K562 (cell line): ENCODE results near the gene AFDN. TPM values are rescaled to one million over a fixed set of nuclear protein-coding genes. Genes with fewer than 3 reads are reported as not detected.

Experiments used
- ATAC-seq: fragments of 200-7000 bp; cut with Tn5 transposase; 3 replicates; pipeline ENCODE4 v1.9.1; 2020; ENCODE audit warnings: moderate library complexity
- BruUV-seq: library from RNA; stranded (reverse); fragments of 400-500 nt; replicated peaks from 2 replicates; lab custom pipeline; 2021; lab: Mats Ljungman, UMichigan
- CTCF ChIA-PET: fragments of 300-600 bp; formaldehyde crosslinking; extraction: SDS; loops from one replicate; lab custom pipeline; 2021; ENCODE audit warnings: low intra/inter-chr PET ratio; lab: Yijun Ruan, JAX
- POLR2A ChIA-PET: fragments of 300-600, 350-650 bp; sonication (Branson Sonifier 250); formaldehyde crosslinking; extraction: SDS; loops from one replicate; lab custom pipeline; 2021; ENCODE audit warnings: antibody characterized with exemption, inconsistent platforms; lab: Yijun Ruan, JAX
- DNase-seq, 4 experiments: peaks; one replicate each; pipeline versions ENCODE4 v3.0.0 to v3.0.0-alpha.2; 2011 to 2018; ENCODE audit warnings: low spot score in 3 of 4, mixed read lengths in 3 of 4; ENCODE audit errors: extremely low read depth in 1 of 4
- FAIRE-seq: peaks from 2 replicates; lab custom pipeline; 2011; peaks lifted over from hg19 to GRCh38; lab: Jason Lieb, UNC
- H2AFZ ChIP-seq: 2 replicates; pipeline ENCODE4 v1.6.0; 2011; ENCODE audit warnings: low read depth, low read length, control low read depth, inconsistent platforms
- H3K27ac ChIP-seq: fragments of 200-600 bp; 3 replicates; pipeline ENCODE4 v1.8.0; 2011; ENCODE audit warnings: low read depth, mild to moderate bottlenecking, control low read depth, inconsistent platforms, low read length, moderate library complexity, mixed read lengths; ENCODE audit errors: extremely low read depth
- H3K27me3 ChIP-seq, 2 experiments: fragments of 300-600 bp in 1 of 2; 2 replicates in 1 of 2; 3 replicates in 1 of 2; pipeline versions ENCODE4 v1.6.0 to v1.8.0; 2011; ENCODE audit warnings: inconsistent platforms in 2 of 2, low read length in 2 of 2, mild to moderate bottlenecking in 1 of 2, mixed read lengths in 1 of 2, moderate library complexity in 1 of 2; ENCODE audit not compliant: control insufficient read depth in 2 of 2, insufficient read depth in 2 of 2
- H3K36me3 ChIP-seq: fragments of 300-600 bp; 3 replicates; pipeline ENCODE4 v1.8.0; 2011; ENCODE audit warnings: mild to moderate bottlenecking, low read length, inconsistent platforms; ENCODE audit not compliant: control insufficient read depth, insufficient read depth
- H3K4me1 ChIP-seq, 2 experiments: fragments of 200-600 bp in 1 of 2; replicated peaks in 1 of 2; 2 replicates in 1 of 2; 3 replicates in 1 of 2; pipeline versions ENCODE4 v1.5.1 to v1.8.0; 2011; ENCODE audit warnings: inconsistent platforms in 2 of 2, low read length in 2 of 2, mild to moderate bottlenecking in 1 of 2, mixed read lengths in 1 of 2, moderate library complexity in 1 of 2; ENCODE audit not compliant: control insufficient read depth in 2 of 2, insufficient read depth in 2 of 2
- H3K4me2 ChIP-seq: 2 replicates; pipeline ENCODE4 v1.6.1; 2011; ENCODE audit warnings: low read length, control low read depth, inconsistent platforms, mixed read lengths; ENCODE audit not compliant: insufficient read depth
- H3K4me3 ChIP-seq: fragments of 200-600 bp; sonication (generic), shearing (Covaris generic); 2 replicates; pipeline ENCODE4 v1.5.1; 2016; ENCODE audit warnings: control low read depth, inconsistent platforms
- H3K79me2 ChIP-seq: fragments of 200-600 bp; 3 replicates; pipeline ENCODE4 v1.8.0; 2011; ENCODE audit warnings: low read length, inconsistent platforms; ENCODE audit not compliant: control insufficient read depth, insufficient read depth
- H3K9ac ChIP-seq, 2 experiments: 2 replicates each; pipeline versions ENCODE4 v1.6.0 to v1.6.1; 2011; ENCODE audit warnings: low read depth in 2 of 2, low read length in 2 of 2, control low read depth in 1 of 2, inconsistent platforms in 1 of 2, mild to moderate bottlenecking in 1 of 2, mixed read lengths in 1 of 2; ENCODE audit not compliant: insufficient read depth in 1 of 2
- H3K9me1 ChIP-seq: one replicate; pipeline ENCODE4 v1.6.0; 2011; ENCODE audit warnings: inconsistent platforms, mild to moderate bottlenecking, low read length, moderate library complexity; ENCODE audit not compliant: control insufficient read depth, insufficient read depth
- H3K9me3 ChIP-seq: replicated peaks from 2 replicates; pipeline ENCODE4 v1.5.1; 2011; ENCODE audit warnings: low read depth, low read length, inconsistent platforms; ENCODE audit not compliant: control insufficient read depth, insufficient read depth
- H4K20me1 ChIP-seq: replicated peaks from 2 replicates; pipeline ENCODE4 v1.6.1; 2011; ENCODE audit warnings: low read length, inconsistent platforms, mixed read lengths; ENCODE audit not compliant: control insufficient read depth, insufficient read depth
- ETV5 ChIP-seq: sonication (generic); formaldehyde crosslinking; IDR thresholded peaks from 2 replicates; pipeline ENCODE4 v1.4.0; 2020; ENCODE audit warnings: low read depth, mild to moderate bottlenecking, missing genetic modification reagents
- HDAC1 ChIP-seq, 2 experiments: fragments of 450-650 bp; IDR thresholded peaks; 2 replicates each; pipeline ENCODE4 v1.6.1; 2016 to 2017; ENCODE audit warnings: inconsistent platforms in 1 of 2, mild to moderate bottlenecking in 1 of 2, moderate library complexity in 1 of 2
- HDAC8 ChIP-seq: fragments of 450-650 bp; IDR thresholded peaks from 2 replicates; pipeline ENCODE4 v1.6.1; 2016; ENCODE audit warnings: mild to moderate bottlenecking, missing genetic modification characterization, moderate library complexity, missing compliant biosample characterization
- NFIX ChIP-seq: fragments of 250-450 bp; sonication (Bioruptor Pico); IDR thresholded peaks from 2 replicates; pipeline ENCODE4 v1.4.0; 2020; ENCODE audit warnings: low read depth, mild to moderate bottlenecking, moderate library complexity
- RBM25 ChIP-seq: fragments of 200-400 bp; formaldehyde crosslinking; IDR thresholded peaks from 2 replicates; pipeline ENCODE4 v1.6.1; 2018; ENCODE audit warnings: low read length, low read depth, moderate library complexity; ENCODE audit not compliant: severe bottlenecking
- SMAD1 ChIP-seq: fragments of 150-350 bp; IDR thresholded peaks from 2 replicates; pipeline ENCODE4 v1.6.1; 2014; ENCODE audit warnings: low read length, low read depth; ENCODE audit not compliant: partially characterized antibody
- ZFP36 ChIP-seq: fragments of 150-350 bp; IDR thresholded peaks from 2 replicates; pipeline ENCODE4 v1.6.1; 2018; ENCODE audit warnings: low read length, low read depth; ENCODE audit not compliant: partially characterized antibody
- WGBS: fragments of 100-300 bp; shearing (Covaris generic); methylation state at CpG from one replicate; pipeline ENCODE4 v1.1.6; 2016; ENCODE audit warnings: low coverage, mixed read lengths; ENCODE audit not compliant: insufficient coverage; ENCODE audit errors: missing lambda C conversion rate; 5-methylcytosine and 5-hydroxymethylcytosine counted together
- in situ Hi-C: fragments of 300-500 bp; cut with MboI; formaldehyde crosslinking; loops from 4 replicates; pipeline ENCODE4 v1.15.0; 2018; ENCODE audit warnings: inconsistent platforms, mixed read lengths
- intact Hi-C: fragments of 100-400 bp; cut with micrococcal nuclease; formaldehyde crosslinking; loops from 2 replicates; pipeline ENCODE4 v1.14.2; 2022
- polyA plus RNA-seq, 8 experiments: library from polyadenylated mRNA; depleted of rRNA in 4 of 8; stranded (reverse) in 5 of 8; unstranded in 3 of 8; fragments of >200 nt; fragmentation: Nextera tagmentation in 2 of 8; fragmentation: Illumina TruSeq in 1 of 8; extraction: Ambion mirVana in 2 of 8; extraction: Trizol in 1 of 8; gene quantifications; 2 replicates each; pipeline versions ENCODE4 v1.2.1 to v1.2.3, GENCODE V29; 2011 to 2014; ENCODE audit warnings: inconsistent platforms in 1 of 8, missing spikeins in 1 of 8
- total RNA-seq, 7 experiments: library from RNA; depleted of rRNA in 6 of 7; stranded (reverse); fragments of >200 nt in 6 of 7; fragmentation: Illumina TruSeq in 2 of 7; extraction: Trizol in 2 of 7; gene quantifications; 2 replicates each; pipeline versions ENCODE4 v1.2.1 to v1.2.3, GENCODE V29; 2011 to 2021; ENCODE audit warnings: low replicate concordance in 1 of 7
- TF ChIP-seq, protein P1 (sequence below): fragments of 250-450 bp; sonication (Bioruptor Pico); IDR thresholded peaks from 2 replicates; pipeline ENCODE4 v1.8.0; 2021; ENCODE audit warnings: moderate library complexity, mild to moderate bottlenecking, inconsistent platforms

Gene AFDN
- total and polyA plus RNA-seq, 9 of the 15 experiments (the other 6 are each of a cell fraction or from before 2014, with no cell fraction given): 7.2 to 129 (median 105) TPM

DNA sequence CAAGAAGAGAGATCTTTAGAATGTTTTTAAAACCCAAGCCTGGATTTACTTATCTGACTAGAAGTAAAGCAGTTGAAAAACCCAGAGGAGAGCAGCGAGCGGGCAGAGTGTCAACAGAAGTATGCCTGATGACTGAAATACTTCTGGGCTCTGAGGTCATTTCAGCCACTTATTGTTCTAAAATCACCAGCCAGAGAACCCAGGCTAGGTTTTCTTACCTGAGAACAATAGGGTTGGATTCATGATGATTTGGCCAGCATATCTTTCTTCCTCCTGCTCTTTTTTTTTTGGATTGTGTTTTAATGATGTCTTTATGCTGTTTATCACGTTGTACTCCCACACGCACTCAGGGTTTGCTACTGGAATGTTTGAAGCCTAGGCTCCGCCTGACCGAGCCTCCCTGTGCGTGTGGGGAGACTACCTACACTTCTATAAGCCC, 107.7 kb downstream of the AFDN start:
- ATAC-seq: 0 out of 3 replicates have a peak, but pooled peaks have one; percentile 17
- H2AFZ ChIP-seq: no peak overlapping the region
- no peak overlapping the region for H3K27ac ChIP-seq
- no peaks in the 10 kb centered on the region; the same call in 1 of the 2 replicates for H4K20me1 ChIP-seq
- FAIRE-seq: no peak
- ChIA-PET POLR2A (interaction anchor here (1.4 kb wide), 1 partner anchor 14 kb away, joined by 3 read pairs; no protein-coding TSS in a partner anchor), CTCF (no interaction called here)
- intact Hi-C loops (no loop called here), in situ Hi-C loops (no loop called here)
- H3K79me2 ChIP-seq: no peaks in the 10 kb centered on the region
- DNase-seq: no peak
- WGBS: 72% methylated on average over 7 of the region's 7 CpGs
- no peaks in the 10 kb centered on the region for H3K27me3 ChIP-seq
- H3K9ac ChIP-seq: no peak overlapping the region
- no peaks in the 10 kb centered on the region for H3K4me1 ChIP-seq
- BruUV-seq: no TSS peak
- no peak overlapping the region for H3K4me3 ChIP-seq
- peaks cover 8% of the 10 kb centered on the region for H3K9me1 ChIP-seq
- H3K36me3 ChIP-seq: peaks cover 68% of the 10 kb centered on the region
- TF ChIP-seq HDAC1 (IDR thresholded peaks at IDR 0.05) (no peak), NFIX (CRISPR knock-in tag) (no peak), RBM25 (no peak), ETV5 (CRISPR knock-in tag) (no peak), ZFP36 (no peak), HDAC8 (tag) (no peak), SMAD1 (no peak)
- TF ChIP-seq, protein P1, sequence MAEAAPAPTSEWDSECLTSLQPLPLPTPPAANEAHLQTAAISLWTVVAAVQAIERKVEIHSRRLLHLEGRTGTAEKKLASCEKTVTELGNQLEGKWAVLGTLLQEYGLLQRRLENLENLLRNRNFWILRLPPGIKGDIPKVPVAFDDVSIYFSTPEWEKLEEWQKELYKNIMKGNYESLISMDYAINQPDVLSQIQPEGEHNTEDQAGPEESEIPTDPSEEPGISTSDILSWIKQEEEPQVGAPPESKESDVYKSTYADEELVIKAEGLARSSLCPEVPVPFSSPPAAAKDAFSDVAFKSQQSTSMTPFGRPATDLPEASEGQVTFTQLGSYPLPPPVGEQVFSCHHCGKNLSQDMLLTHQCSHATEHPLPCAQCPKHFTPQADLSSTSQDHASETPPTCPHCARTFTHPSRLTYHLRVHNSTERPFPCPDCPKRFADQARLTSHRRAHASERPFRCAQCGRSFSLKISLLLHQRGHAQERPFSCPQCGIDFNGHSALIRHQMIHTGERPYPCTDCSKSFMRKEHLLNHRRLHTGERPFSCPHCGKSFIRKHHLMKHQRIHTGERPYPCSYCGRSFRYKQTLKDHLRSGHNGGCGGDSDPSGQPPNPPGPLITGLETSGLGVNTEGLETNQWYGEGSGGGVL (CRISPR knock-in tag): no peak
- H3K9me3 ChIP-seq: no peaks in the 10 kb centered on the region
- no peak overlapping the region for H3K4me2 ChIP-seq
